Brain pericyte (primary cell): Measurements from ENCODE around the gene TMEM61.
"Not testable (repeated sequence)": the region's sequence is repeated elsewhere in the genome, so short reads cannot be mapped to it uniquely, and the experiment has no call there.

Source experiments
- DNase-seq: peaks from one replicate; pipeline ENCODE4 v3.0.0-alpha.2; 2012; ENCODE audit warnings: low read depth, low spot score

The TMEM61 gene

GRCh38 chr1:54962612-54963395 lies 17.6 kb upstream of the TMEM61 start:
- no peak for DNase-seq

GRCh38 chr1:54963829-54964228 lies 16.6 kb upstream of the TMEM61 start:
- not testable (repeated sequence) for DNase-seq

GRCh38 chr1:54965624-54966340 lies 14.6 kb upstream of the TMEM61 start:
- no peak for DNase-seq

- no peak for DNase-seq
Observed at GRCh38 chr1:54967372-54967771, 13.1 kb upstream of the TMEM61 start.

- no peak for DNase-seq
Observed at GRCh38 chr1:54968551-54968950, 11.9 kb upstream of the TMEM61 start.

- no peak for DNase-seq
Observed at GRCh38 chr1:54969879-54970278, 10.5 kb upstream of the TMEM61 start.

GRCh38 chr1:54970901-54971300 lies 9.5 kb upstream of the TMEM61 start:
- DNase-seq = no peak

- DNase-seq = no peak
Observed at GRCh38 chr1:54971317-54971791, 9.1 kb upstream of the TMEM61 start.

GRCh38 chr1:54972436-54972835 lies 8.0 kb upstream of the TMEM61 start:
- no peak for DNase-seq

- DNase-seq = no peak
Observed at GRCh38 chr1:54973205-54973921, 7.1 kb upstream of the TMEM61 start.

GRCh38 chr1:54975356-54976108 lies 4.9 kb upstream of the TMEM61 start:
- no peak for DNase-seq

- no peak for DNase-seq
Observed at GRCh38 chr1:54976747-54977146, 3.7 kb upstream of the TMEM61 start.

GRCh38 chr1:54977533-54978297 lies 2.7 kb upstream of the TMEM61 start:
- no peak for DNase-seq

GRCh38 chr1:54978528-54979326 lies 1.7 kb upstream of the TMEM61 start:
- no peak for DNase-seq

GRCh38 chr1:54979327-54979891 lies 1.0 kb upstream of the TMEM61 start:
- DNase-seq = no peak

- DNase-seq = no peak
Observed at GRCh38 chr1:54980046-54980527, 341 bp upstream of the TMEM61 start.

- DNase-seq = no peak
Observed at GRCh38 chr1:54981466-54981865, 1.0 kb downstream of the TMEM61 start.

GRCh38 chr1:54982739-54983138 lies 2.3 kb downstream of the TMEM61 start:
- no peak for DNase-seq

- DNase-seq = no peak
Observed at GRCh38 chr1:54984131-54984842, 3.9 kb downstream of the TMEM61 start.
